Erythroblast (primary cell): Measurements from ENCODE around the gene SUSD3.

ENCODE experiments used
- GATA1 ChIP-seq: IDR thresholded peaks from 2 replicates; pipeline ENCODE4 v1.6.1; 2011; ENCODE audit warnings: low read depth, mild to moderate bottlenecking, control low read depth, low read length, moderate library complexity
- POLR2A ChIP-seq: IDR thresholded peaks from 2 replicates; pipeline ENCODE4 v1.6.1; 2011; ENCODE audit warnings: mild to moderate bottlenecking, low read length

DNA sequence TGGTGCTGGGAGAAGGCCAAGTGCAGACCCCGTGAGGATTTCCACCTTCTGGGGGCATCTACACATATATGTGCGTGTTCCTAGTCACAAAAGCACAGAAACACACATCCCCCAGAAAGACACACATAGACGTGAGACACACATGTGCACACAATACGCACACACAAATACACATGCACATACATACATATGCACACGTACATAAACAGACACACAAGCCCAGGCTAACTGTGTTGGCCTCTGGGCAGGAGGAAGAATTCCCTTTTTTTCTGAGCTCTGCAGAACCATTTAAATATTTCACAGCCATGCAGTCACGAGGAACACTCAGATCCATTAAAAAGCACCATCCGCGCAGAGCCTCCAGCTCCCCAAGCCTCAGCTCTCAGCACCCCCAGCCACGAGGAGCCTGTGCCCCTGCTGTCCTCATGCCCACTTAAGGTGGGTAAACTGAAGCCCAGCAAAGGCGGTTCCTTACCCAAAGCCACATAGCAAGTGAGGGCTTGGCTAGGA is 70.3 kb downstream of the SUSD3 start:
- TF ChIP-seq POLR2A (no peak), GATA1 (no peak)
